ENCODE measurements around the gene SLAMF6. TPM values are rescaled to one million over a fixed set of nuclear protein-coding genes. Genes with fewer than 3 reads are reported as not detected.

The SLAMF6 gene
- total and polyA plus RNA-seq, 2 experiments from 2014 or later: not detected

DNA sequence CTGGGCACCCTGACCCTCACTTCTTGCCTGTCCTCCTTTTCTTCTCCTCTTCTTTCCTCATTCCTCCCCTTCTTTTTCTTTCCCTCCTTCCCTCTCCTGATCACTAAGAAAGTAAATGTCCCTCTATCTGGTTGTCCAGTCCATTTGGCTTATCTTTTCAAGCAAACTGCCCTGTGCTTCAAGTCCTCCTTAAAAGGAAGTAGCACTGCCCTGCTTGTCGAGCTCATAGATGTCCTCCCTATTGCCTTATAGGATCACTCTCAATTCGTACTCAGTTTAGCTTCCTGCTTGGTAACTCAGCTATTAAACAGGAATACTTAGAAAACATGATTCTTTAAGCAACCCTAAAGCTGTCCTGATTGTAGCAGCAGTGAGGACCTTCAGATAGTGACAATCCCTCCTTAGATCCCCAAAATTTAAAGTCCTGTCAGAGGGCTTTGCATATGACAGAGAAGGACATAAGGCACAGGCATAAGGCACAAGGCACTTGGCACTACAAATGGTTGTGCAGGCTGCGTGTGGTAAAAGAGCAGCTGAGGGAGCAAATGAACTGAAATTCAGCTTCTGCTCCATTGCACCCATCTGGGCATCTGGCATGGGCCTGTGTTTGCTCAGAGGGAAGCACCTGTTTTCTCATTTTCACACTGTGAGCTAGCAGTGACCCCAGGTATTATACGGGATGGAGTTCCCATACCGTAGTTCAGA is 26.1 kb upstream of the SLAMF6 start:
- WGBS (ENCODE audit: low lambda C conversion rate, missing lambda C conversion rate): 68% methylated on average over 5 of the region's 5 CpGs
- Histone ChIP-seq H2AFZ (no peak overlapping the region), H3K9me3 (ENCODE audit: low read depth) (no peaks in the 10 kb centered on the region), H3K4me2 (no peak overlapping the region), H3K4me1 (ENCODE audit: insufficient read depth) (no peaks in the 10 kb centered on the region), H3K4me3 (no peak overlapping the region), H4K20me1 (ENCODE audit: insufficient read depth, poor library complexity, severe bottlenecking) (no peaks in the 10 kb centered on the region), H3K27ac (no peak overlapping the region), H3K9me2 (replicated peaks; ENCODE audit: insufficient read depth) (no peaks in the 10 kb centered on the region), H3K79me2 (no peaks in the 10 kb centered on the region), H3K27me3 (no peaks in the 10 kb centered on the region), H3K36me3 (replicated peaks; ENCODE audit: insufficient read depth, low read depth) (no peaks in the 10 kb centered on the region)
- TF ChIP-seq, protein P1, sequence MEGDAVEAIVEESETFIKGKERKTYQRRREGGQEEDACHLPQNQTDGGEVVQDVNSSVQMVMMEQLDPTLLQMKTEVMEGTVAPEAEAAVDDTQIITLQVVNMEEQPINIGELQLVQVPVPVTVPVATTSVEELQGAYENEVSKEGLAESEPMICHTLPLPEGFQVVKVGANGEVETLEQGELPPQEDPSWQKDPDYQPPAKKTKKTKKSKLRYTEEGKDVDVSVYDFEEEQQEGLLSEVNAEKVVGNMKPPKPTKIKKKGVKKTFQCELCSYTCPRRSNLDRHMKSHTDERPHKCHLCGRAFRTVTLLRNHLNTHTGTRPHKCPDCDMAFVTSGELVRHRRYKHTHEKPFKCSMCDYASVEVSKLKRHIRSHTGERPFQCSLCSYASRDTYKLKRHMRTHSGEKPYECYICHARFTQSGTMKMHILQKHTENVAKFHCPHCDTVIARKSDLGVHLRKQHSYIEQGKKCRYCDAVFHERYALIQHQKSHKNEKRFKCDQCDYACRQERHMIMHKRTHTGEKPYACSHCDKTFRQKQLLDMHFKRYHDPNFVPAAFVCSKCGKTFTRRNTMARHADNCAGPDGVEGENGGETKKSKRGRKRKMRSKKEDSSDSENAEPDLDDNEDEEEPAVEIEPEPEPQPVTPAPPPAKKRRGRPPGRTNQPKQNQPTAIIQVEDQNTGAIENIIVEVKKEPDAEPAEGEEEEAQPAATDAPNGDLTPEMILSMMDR (IDR thresholded peaks at IDR 0.05; ENCODE audit: poor library complexity): no peak
- no peak for TF ChIP-seq EZH2 (IDR thresholded peaks at IDR 0.05; ENCODE audit: borderline replicate concordance)
- TF ChIP-seq EZH2phosphoT487 (IDR thresholded peaks at IDR 0.05; ENCODE audit: low read depth, severe bottlenecking, unreplicated experiment): no peak
- no peak for DNase-seq (ENCODE audit: low spot score)

DNA sequence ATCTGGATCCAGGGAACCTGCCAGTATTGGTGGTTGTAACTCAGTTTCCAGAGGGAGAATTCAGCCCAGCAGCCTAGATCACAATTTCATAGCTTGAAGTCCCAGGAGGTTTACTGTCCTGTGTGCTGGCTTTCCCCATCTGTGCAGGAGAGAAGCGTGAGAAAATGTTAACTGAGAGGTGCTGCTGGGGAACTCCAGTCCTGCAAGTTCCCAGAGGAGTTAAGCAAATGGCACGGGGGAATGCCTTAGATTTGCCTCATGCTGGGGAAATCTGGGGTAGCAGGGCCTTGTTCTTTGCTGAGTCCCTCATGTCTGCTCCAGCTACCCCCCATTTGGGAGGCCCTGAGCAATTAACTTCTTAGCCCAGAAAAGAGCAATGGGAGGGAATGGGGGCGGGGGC is 25.1 kb upstream of the SLAMF6 start:
- H3K4me2 ChIP-seq: no peak overlapping the region
- H3K4me3 ChIP-seq: no peak overlapping the region
- H3K27me3 ChIP-seq: no peaks in the 10 kb centered on the region
- H3K9me2 ChIP-seq (replicated peaks; ENCODE audit: insufficient read depth): no peaks in the 10 kb centered on the region
- H2AFZ ChIP-seq: no peak overlapping the region
- peaks cover 2% of the 10 kb centered on the region for H3K4me1 ChIP-seq (ENCODE audit: insufficient read depth)
- H3K79me2 ChIP-seq: no peaks in the 10 kb centered on the region
- H3K27ac ChIP-seq: no peak overlapping the region
- no peaks in the 10 kb centered on the region for H3K36me3 ChIP-seq (replicated peaks; ENCODE audit: insufficient read depth, low read depth)
- TF ChIP-seq EZH2 (IDR thresholded peaks at IDR 0.05; ENCODE audit: borderline replicate concordance) (no peak), EZH2phosphoT487 (IDR thresholded peaks at IDR 0.05; ENCODE audit: low read depth, severe bottlenecking, unreplicated experiment) (no peak)
- TF ChIP-seq, protein P1 (IDR thresholded peaks at IDR 0.05; ENCODE audit: poor library complexity): no peak
- DNase-seq (ENCODE audit: low spot score): no peak
- no peaks in the 10 kb centered on the region for H3K9me3 ChIP-seq (ENCODE audit: low read depth)
- 92% methylated on average over 3 of the region's 3 CpGs for WGBS (ENCODE audit: low lambda C conversion rate, missing lambda C conversion rate)
- no peaks in the 10 kb centered on the region for H4K20me1 ChIP-seq (ENCODE audit: insufficient read depth, poor library complexity, severe bottlenecking)

DNA sequence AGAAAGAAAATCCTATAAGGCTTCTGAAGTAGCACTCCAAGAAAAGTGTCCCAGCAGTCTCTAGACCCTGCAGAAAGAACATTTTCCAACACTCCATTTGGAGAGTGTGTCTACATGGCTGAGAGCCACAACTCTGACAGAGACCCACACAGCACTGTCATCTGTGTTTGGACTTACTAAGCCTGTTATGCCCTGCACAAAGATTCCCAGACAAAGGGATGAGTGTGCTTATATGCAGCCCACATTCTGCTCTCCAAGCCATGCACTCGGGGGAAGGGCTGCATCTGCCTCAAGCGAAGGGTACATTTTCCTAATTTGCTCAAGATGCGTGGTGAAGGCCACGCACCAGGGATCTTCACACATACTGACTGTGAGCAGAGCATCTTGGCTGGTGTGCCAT is 24.4 kb upstream of the SLAMF6 start:
- Histone ChIP-seq H4K20me1 (ENCODE audit: insufficient read depth, poor library complexity, severe bottlenecking) (no peaks in the 10 kb centered on the region), H3K4me2 (no peak overlapping the region), H3K27ac (no peak overlapping the region), H3K27me3 (no peaks in the 10 kb centered on the region), H3K9me3 (ENCODE audit: low read depth) (no peaks in the 10 kb centered on the region), H3K9me2 (replicated peaks; ENCODE audit: insufficient read depth) (no peaks in the 10 kb centered on the region), H3K79me2 (no peaks in the 10 kb centered on the region), H3K36me3 (replicated peaks; ENCODE audit: insufficient read depth, low read depth) (no peaks in the 10 kb centered on the region), H3K4me1 (ENCODE audit: insufficient read depth) (peaks cover 9% of the 10 kb centered on the region), H2AFZ (no peak overlapping the region), H3K4me3 (no peak overlapping the region)
- TF ChIP-seq EZH2 (IDR thresholded peaks at IDR 0.05; ENCODE audit: borderline replicate concordance): no peak
- TF ChIP-seq, protein P1 (IDR thresholded peaks at IDR 0.05; ENCODE audit: poor library complexity): no peak
- TF ChIP-seq EZH2phosphoT487 (IDR thresholded peaks at IDR 0.05; ENCODE audit: low read depth, severe bottlenecking, unreplicated experiment): no peak
- 85% methylated on average over 4 of the region's 4 CpGs for WGBS (ENCODE audit: low lambda C conversion rate, missing lambda C conversion rate)
- DNase-seq (ENCODE audit: low spot score): no peak

All from hepatocyte (in vitro differentiated cells).